Measurements from ENCODE around the gene DCT. TPM values are rescaled to one million over a fixed set of nuclear protein-coding genes. Genes with fewer than 3 reads are reported as not detected.

DCT gene
- total and polyA plus RNA-seq, 4 donors: 0.02 to 1.1 (median 0.18) TPM

DNA sequence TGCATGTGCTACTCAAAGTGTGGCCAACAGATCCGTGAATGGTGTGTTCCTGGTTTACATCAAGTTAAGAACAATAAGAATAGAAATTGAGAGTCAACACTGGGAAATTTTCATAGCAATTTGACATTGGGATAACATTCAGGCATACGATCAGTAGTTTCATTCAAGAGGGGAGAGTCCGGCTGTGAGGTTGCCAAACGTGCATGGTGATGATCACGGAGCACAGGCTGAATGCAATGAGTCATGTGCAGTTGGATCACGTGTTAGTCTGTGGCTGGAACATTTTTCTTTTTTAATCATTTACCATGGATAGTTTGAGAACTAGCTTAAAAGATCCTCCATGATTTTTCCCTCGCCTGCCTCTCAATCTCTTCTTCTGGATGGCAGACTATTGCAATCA lies 2.5 kb upstream of the DCT start:
- DNase-seq (no peak), ATAC-seq (ENCODE audit: insufficient read depth, low FRiP score) (no peak)
- TF ChIP-seq, protein P1, sequence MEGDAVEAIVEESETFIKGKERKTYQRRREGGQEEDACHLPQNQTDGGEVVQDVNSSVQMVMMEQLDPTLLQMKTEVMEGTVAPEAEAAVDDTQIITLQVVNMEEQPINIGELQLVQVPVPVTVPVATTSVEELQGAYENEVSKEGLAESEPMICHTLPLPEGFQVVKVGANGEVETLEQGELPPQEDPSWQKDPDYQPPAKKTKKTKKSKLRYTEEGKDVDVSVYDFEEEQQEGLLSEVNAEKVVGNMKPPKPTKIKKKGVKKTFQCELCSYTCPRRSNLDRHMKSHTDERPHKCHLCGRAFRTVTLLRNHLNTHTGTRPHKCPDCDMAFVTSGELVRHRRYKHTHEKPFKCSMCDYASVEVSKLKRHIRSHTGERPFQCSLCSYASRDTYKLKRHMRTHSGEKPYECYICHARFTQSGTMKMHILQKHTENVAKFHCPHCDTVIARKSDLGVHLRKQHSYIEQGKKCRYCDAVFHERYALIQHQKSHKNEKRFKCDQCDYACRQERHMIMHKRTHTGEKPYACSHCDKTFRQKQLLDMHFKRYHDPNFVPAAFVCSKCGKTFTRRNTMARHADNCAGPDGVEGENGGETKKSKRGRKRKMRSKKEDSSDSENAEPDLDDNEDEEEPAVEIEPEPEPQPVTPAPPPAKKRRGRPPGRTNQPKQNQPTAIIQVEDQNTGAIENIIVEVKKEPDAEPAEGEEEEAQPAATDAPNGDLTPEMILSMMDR (IDR thresholded peaks at IDR 0.05; ENCODE audit: control extremely low read depth, extremely low read depth): no peak
- H3K36me3 ChIP-seq (ENCODE audit: control insufficient read depth in 4 of 4, insufficient read depth in 4 of 4, low read length in 4 of 4): no peaks in the 10 kb centered on the region
- no peak overlapping the region for H3K27ac ChIP-seq (ENCODE audit: low read depth in 1 of 2, low read length in 1 of 2)
- no peaks in the 10 kb centered on the region for H3K27me3 ChIP-seq (ENCODE audit: control insufficient read depth in 3 of 3, insufficient read depth in 3 of 3, low read length in 2 of 3)
- no peak overlapping the region for H3K4me3 ChIP-seq
- H3K4me1 ChIP-seq (ENCODE audit: control insufficient read depth in 5 of 5, insufficient read depth in 5 of 5, low read length in 5 of 5): no peaks in the 10 kb centered on the region
- no peak overlapping the region for H3K9ac ChIP-seq (ENCODE audit: insufficient read depth in 1 of 2, low read length in 2 of 2)
- no peaks in the 10 kb centered on the region for H3K9me3 ChIP-seq (ENCODE audit: control insufficient read depth in 4 of 4, insufficient read depth in 3 of 4, low read length in 3 of 4)
- 77 to 83% methylated on average over 7 of the region's 7 CpGs for WGBS, 2 donors

DNA sequence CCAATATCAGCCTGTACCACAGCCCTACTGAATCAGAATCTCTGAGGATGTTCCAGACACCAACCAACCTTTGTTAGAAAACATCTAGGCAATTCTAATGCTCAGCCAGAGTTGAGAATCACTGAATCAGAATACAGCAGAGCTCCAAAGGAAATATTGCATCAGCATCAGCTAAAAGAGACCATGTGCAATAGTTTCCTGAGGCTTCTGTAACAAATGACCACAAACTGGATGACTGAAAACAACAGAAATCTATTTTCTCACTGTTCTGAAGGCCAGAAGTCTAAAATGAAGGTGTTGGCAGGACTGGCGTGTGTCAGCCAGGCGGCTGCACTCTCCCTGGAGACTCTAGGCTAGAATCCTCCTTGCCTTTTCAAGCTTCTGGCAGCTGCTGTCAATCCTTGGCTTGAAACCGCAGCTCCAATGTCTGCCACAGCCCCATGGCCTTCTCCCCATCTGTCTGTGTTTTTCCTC lies 1.2 kb upstream of the DCT start:
- Histone ChIP-seq H3K4me1 (ENCODE audit: control insufficient read depth in 5 of 5, insufficient read depth in 5 of 5, low read length in 5 of 5) (no peaks in the 10 kb centered on the region), H3K9ac (ENCODE audit: insufficient read depth in 1 of 2, low read length in 2 of 2) (no peak overlapping the region), H3K27me3 (ENCODE audit: control insufficient read depth in 3 of 3, insufficient read depth in 3 of 3, low read length in 2 of 3) (no peaks in the 10 kb centered on the region), H3K4me3 (no peak overlapping the region), H3K9me3 (ENCODE audit: control insufficient read depth in 4 of 4, insufficient read depth in 3 of 4, low read length in 3 of 4) (no peaks in the 10 kb centered on the region), H3K36me3 (ENCODE audit: control insufficient read depth in 4 of 4, insufficient read depth in 4 of 4, low read length in 4 of 4) (no peaks in the 10 kb centered on the region), H3K27ac (ENCODE audit: low read depth in 1 of 2, low read length in 1 of 2) (no peak overlapping the region)
- TF ChIP-seq, protein P1 (IDR thresholded peaks at IDR 0.05; ENCODE audit: control extremely low read depth, extremely low read depth): no peak
- peak in 1 of 3 donors; percentile 18 for DNase-seq
- no peak for ATAC-seq (ENCODE audit: insufficient read depth, low FRiP score)
- WGBS, 2 donors: 44 to 63% methylated on average over 3 of the region's 3 CpGs

DNA sequence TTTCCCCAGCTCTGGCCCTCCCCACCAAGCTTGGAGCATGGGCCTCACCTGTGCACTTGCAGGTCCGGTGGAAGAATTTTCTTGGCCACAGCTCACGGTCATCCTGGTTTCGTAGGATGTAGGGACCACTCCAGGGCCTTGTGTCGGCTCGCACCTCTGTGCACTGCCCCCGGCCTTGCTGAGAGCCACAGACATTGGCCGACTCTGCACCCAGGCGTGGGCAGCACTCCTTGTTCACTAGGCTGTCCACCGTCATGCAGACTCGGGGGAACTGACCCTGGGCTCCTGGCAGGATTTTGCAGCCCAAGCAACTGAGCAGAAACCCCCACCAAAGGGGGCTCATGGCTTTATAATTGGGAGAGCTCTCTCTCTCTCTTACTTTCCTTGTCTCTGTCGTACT lies 569 bp downstream of the DCT start:
- Histone ChIP-seq H3K9ac (ENCODE audit: insufficient read depth in 1 of 2, low read length in 2 of 2) (no peak overlapping the region), H3K4me3 (no peak overlapping the region), H3K9me3 (ENCODE audit: control insufficient read depth in 4 of 4, insufficient read depth in 3 of 4, low read length in 3 of 4) (no peaks in the 10 kb centered on the region), H3K4me1 (ENCODE audit: control insufficient read depth in 5 of 5, insufficient read depth in 5 of 5, low read length in 5 of 5) (no peaks in the 10 kb centered on the region), H3K27ac (ENCODE audit: low read depth in 1 of 2, low read length in 1 of 2) (no peak overlapping the region), H3K27me3 (ENCODE audit: control insufficient read depth in 3 of 3, insufficient read depth in 3 of 3, low read length in 2 of 3) (no peaks in the 10 kb centered on the region), H3K36me3 (ENCODE audit: control insufficient read depth in 4 of 4, insufficient read depth in 4 of 4, low read length in 4 of 4) (no peaks in the 10 kb centered on the region)
- ATAC-seq (ENCODE audit: insufficient read depth, low FRiP score): no peak
- DNase-seq: no peak
- 92 to 93% methylated on average over 11 of the region's 11 CpGs for WGBS, 2 donors
- TF ChIP-seq, protein P1 (IDR thresholded peaks at IDR 0.05; ENCODE audit: control extremely low read depth, extremely low read depth): no peak

DNA sequence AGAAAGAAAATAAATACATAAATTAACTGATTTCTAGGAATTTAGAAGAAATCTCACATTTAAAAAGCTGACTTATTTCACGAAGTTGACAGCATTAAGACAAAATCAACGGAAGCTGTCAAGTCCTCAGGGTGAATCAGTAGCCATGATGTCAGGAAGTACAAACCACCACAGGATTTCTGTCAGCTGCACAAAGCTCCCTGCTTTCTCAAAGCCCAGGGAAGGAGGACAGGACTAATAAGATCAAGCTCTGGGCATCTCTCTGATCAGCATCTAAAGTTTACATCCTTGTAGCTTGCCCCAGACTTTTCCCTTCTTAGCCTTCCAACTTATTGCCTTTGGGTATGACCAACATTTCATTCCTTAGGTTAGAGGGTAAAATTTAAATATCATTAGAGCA lies 9.4 kb downstream of the DCT start:
- ATAC-seq (ENCODE audit: insufficient read depth, low FRiP score): no peak
- DNase-seq: no peak
- H3K27me3 ChIP-seq (ENCODE audit: control insufficient read depth in 3 of 3, insufficient read depth in 3 of 3, low read length in 2 of 3): no peaks in the 10 kb centered on the region
- H3K36me3 ChIP-seq (ENCODE audit: control insufficient read depth in 4 of 4, insufficient read depth in 4 of 4, low read length in 4 of 4): no peaks in the 10 kb centered on the region
- H3K27ac ChIP-seq (ENCODE audit: low read depth in 1 of 2, low read length in 1 of 2): no peak overlapping the region
- peaks cover 0 to 2% (median under 1%) of the 10 kb centered on the region in 4 donors for H3K9me3 ChIP-seq (ENCODE audit: control insufficient read depth in 4 of 4, insufficient read depth in 3 of 4, low read length in 3 of 4)
- TF ChIP-seq, protein P1 (IDR thresholded peaks at IDR 0.05; ENCODE audit: control extremely low read depth, extremely low read depth): no peak
- H3K4me3 ChIP-seq: no peak overlapping the region
- no peak overlapping the region for H3K9ac ChIP-seq (ENCODE audit: insufficient read depth in 1 of 2, low read length in 2 of 2)
- H3K4me1 ChIP-seq (ENCODE audit: control insufficient read depth in 5 of 5, insufficient read depth in 5 of 5, low read length in 5 of 5): no peaks in the 10 kb centered on the region
- WGBS, 2 donors: 87 to 89% methylated on average over 2 of the region's 2 CpGs

Measured in lung (tissue), 12 donors.